ENCODE results near the gene RASA3. TPM values are rescaled to one million over a fixed set of nuclear protein-coding genes. Genes with fewer than 3 reads are reported as not detected.

RASA3 gene
- total and polyA plus RNA-seq, 9 of the 15 experiments (the other 6 are each of a cell fraction or from before 2014, with no cell fraction given): 0.72 to 25.3 (median 14.4) TPM

GRCh38 chr13:114129649-114130062 lies 2.8 kb downstream of the RASA3 start:
- Histone ChIP-seq H3K4me2 (ENCODE audit: insufficient read depth, low read length) (peak overlapping the region; percentile 91), H2AFZ (ENCODE audit: low read depth, low read length) (no peak overlapping the region), H3K9ac (ENCODE audit: insufficient read depth in 1 of 2, low read depth in 2 of 2, low read length in 2 of 2) (peak overlapping the region; percentile 64 to 96), H4K20me1 (replicated peaks; ENCODE audit: control insufficient read depth, insufficient read depth, low read length) (no peaks in the 10 kb centered on the region), H3K27ac (ENCODE audit: extremely low read depth, low read depth, low read length) (peak overlapping the region; percentile 80), H3K27me3 (ENCODE audit: control insufficient read depth in 2 of 2, insufficient read depth in 2 of 2, low read length in 2 of 2) (no peaks in the 10 kb centered on the region), H3K4me1 (replicated peaks in 1 of 2; ENCODE audit: control insufficient read depth in 2 of 2, insufficient read depth in 2 of 2, low read length in 2 of 2) (peaks cover 34 to 76% of the 10 kb centered on the region in 2 experiments), H3K9me3 (replicated peaks; ENCODE audit: control insufficient read depth, insufficient read depth, low read depth, low read length) (no peaks in the 10 kb centered on the region), H3K9me1 (ENCODE audit: control insufficient read depth, insufficient read depth, low read length) (no peaks in the 10 kb centered on the region), H3K4me3 (no peak overlapping the region; the same call in 1 of the 2 replicates), H3K79me2 (ENCODE audit: control insufficient read depth, insufficient read depth, low read length) (peaks cover 73% of the 10 kb centered on the region), H3K36me3 (ENCODE audit: control insufficient read depth, insufficient read depth, low read length) (no peaks in the 10 kb centered on the region)
- TF ChIP-seq ZNF584 (CRISPR knock-in tag; IDR thresholded peaks at IDR 0.05; ENCODE audit: low read depth) (0 out of 2 replicates have a peak, but pooled peaks have one; percentile 3), FUS (optimal IDR thresholded peaks at IDR 0.05; ENCODE audit: low read depth, low read length) (no peak)
- ATAC-seq (no peak), DNase-seq (ENCODE audit: extremely low read depth in 1 of 4, low spot score in 3 of 4) (no peak), FAIRE-seq (no peak)
- WGBS (ENCODE audit: insufficient coverage, low coverage, missing lambda C conversion rate): 37% methylated on average over 8 of the region's 9 CpGs
- ChIA-PET POLR2A (interaction anchor here (1.5 kb wide), 1 partner anchor 9 kb away, joined by 4 read pairs; no protein-coding TSS in a partner anchor), CTCF (ENCODE audit: low intra/inter-chr PET ratio) (no interaction called here)
- intact Hi-C loops (cut with micrococcal nuclease): loop anchor here (2.0 kb wide), 1 partner anchor 65 kb away; no protein-coding TSS in a partner anchor
- in situ Hi-C loops (cut with MboI): no loop called here
- BruUV-seq (replicated peaks): no TSS peak

DNA sequence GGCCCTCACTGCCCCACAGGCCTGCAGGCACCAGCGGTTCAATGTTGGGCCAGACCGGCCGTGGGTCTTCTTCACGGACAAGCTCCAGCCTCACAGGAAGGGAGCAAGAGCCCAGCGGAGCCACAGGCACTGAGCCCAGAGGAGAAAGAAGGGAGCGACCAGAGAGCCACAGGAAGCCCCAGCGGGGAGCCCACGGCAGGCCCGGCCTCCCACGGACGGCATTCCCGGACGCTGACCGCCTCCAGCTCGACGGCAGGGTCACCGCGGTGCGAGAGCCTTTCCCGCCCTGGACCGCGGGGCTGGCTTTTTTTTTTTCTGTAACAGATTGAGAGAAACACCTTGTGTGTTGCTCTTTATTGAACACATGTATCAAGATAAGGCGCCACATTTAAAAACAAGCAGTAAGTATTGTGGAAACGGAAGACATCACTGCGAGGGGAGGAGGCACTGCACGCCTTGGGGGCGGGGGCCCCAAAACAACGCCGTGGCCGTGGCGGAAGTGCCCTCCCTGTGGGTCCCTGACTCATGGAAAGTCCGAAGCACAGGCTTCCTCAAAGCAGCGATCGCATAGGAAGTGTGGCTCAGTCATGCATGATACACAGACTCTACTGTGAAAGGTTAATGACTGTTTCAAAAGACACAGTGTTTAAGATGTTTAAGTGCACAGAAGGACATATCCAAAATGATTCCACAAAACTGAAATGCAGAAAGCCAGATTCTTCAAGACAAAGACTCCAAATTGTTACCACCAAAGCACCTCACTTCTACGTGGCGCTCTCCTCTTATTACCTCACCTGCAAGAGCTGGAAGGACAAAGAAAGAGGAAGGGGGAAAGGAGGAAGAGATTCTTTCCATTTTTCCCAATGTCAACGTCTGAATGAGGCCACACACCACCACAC lies 3.5 kb downstream of the RASA3 start:
- ATAC-seq (peak; percentile 73), FAIRE-seq (peak; percentile 96), DNase-seq (ENCODE audit: extremely low read depth in 1 of 4, low spot score in 3 of 4) (peak; percentile 58 to 87 (median 78))
- peak overlapping the region; percentile 64 to 91 for H3K9ac ChIP-seq (ENCODE audit: insufficient read depth in 1 of 2, low read depth in 2 of 2, low read length in 2 of 2)
- H3K79me2 ChIP-seq (ENCODE audit: control insufficient read depth, insufficient read depth, low read length): peaks cover 80% of the 10 kb centered on the region
- H3K9me1 ChIP-seq (ENCODE audit: control insufficient read depth, insufficient read depth, low read length): no peaks in the 10 kb centered on the region
- peaks cover 34 to 73% of the 10 kb centered on the region in 2 experiments for H3K4me1 ChIP-seq (replicated peaks in 1 of 2; ENCODE audit: control insufficient read depth in 2 of 2, insufficient read depth in 2 of 2, low read length in 2 of 2)
- peak overlapping the region; percentile 91 for H3K4me2 ChIP-seq (ENCODE audit: insufficient read depth, low read length)
- no peaks in the 10 kb centered on the region for H3K9me3 ChIP-seq (replicated peaks; ENCODE audit: control insufficient read depth, insufficient read depth, low read depth, low read length)
- ChIA-PET CTCF (ENCODE audit: low intra/inter-chr PET ratio) (no interaction called here), POLR2A (interaction anchor here (0.6 to 1.5 kb wide), 4 partner anchors 8 to 100 kb away, joined by 3 to 4 read pairs (median 4); no protein-coding TSS in a partner anchor)
- WGBS (ENCODE audit: insufficient coverage, low coverage, missing lambda C conversion rate): 8% methylated on average over 31 of the region's 37 CpGs
- intact Hi-C loops (cut with micrococcal nuclease) (loop anchor here (2.0 kb wide), 1 partner anchor 64 kb away; no protein-coding TSS in a partner anchor), in situ Hi-C loops (cut with MboI) (no loop called here)
- no peaks in the 10 kb centered on the region for H3K36me3 ChIP-seq (ENCODE audit: control insufficient read depth, insufficient read depth, low read length)
- no peaks in the 10 kb centered on the region for H3K27me3 ChIP-seq (ENCODE audit: control insufficient read depth in 2 of 2, insufficient read depth in 2 of 2, low read length in 2 of 2)
- peak overlapping the region; percentile 12; the same call in 1 of the 2 replicates for H3K4me3 ChIP-seq
- no TSS peak for BruUV-seq (replicated peaks)
- H3K27ac ChIP-seq (ENCODE audit: extremely low read depth, low read depth, low read length): peak overlapping the region; percentile 80
- peak overlapping the region; percentile 76 for H2AFZ ChIP-seq (ENCODE audit: low read depth, low read length)
- H4K20me1 ChIP-seq (replicated peaks; ENCODE audit: control insufficient read depth, insufficient read depth, low read length): no peaks in the 10 kb centered on the region
- TF ChIP-seq ID3 (CRISPR knock-in tag; IDR thresholded peaks at IDR 0.05) (no peak), ID3 (tag; IDR thresholded peaks at IDR 0.05) (0 out of 2 replicates have a peak, but pooled peaks have one; percentile 40), ZNF175 (CRISPR knock-in tag; IDR thresholded peaks at IDR 0.05; ENCODE audit: low read depth) (peak; percentile 23; the same call in 1 of the 2 replicates), AFF1 (IDR thresholded peaks at IDR 0.05; ENCODE audit: low read depth in 1 of 2, partially characterized antibody in 2 of 2) (peak in 1 of 2 experiments; percentile 27), SMARCE1 (IDR thresholded peaks at IDR 0.05) (peak; percentile 50; the same call in 1 of the 2 replicates), SREBF2 (CRISPR knock-in tag; IDR thresholded peaks at IDR 0.05) (no peak)

Data from K562 (cell line).